Cardiac fibroblast (primary cell): ENCODE results near the gene ATR.

Source experiments
- DNase-seq, 2 donors: peaks; one replicate each; pipeline versions ENCODE4 v3.0.0 to v3.0.0-alpha.2; 2010; ENCODE audit warnings: low read depth in 2 of 2
- H3K4me3 ChIP-seq, 2 donors: replicated peaks in 1 of 2; 1 replicate in 1 of 2; 2 replicates in 1 of 2; pipeline ENCODE4 v1.5.1; 2011; ENCODE audit warnings: low read depth in 2 of 2, low read length in 2 of 2, mild to moderate bottlenecking in 2 of 2, moderate library complexity in 1 of 2
- TF ChIP-seq, protein P1 (sequence below): IDR thresholded peaks from one replicate; pipeline ENCODE4 v1.5.1; 2011; ENCODE audit warnings: low read depth, mild to moderate bottlenecking, low read length, inconsistent platforms

ATR gene

DNA sequence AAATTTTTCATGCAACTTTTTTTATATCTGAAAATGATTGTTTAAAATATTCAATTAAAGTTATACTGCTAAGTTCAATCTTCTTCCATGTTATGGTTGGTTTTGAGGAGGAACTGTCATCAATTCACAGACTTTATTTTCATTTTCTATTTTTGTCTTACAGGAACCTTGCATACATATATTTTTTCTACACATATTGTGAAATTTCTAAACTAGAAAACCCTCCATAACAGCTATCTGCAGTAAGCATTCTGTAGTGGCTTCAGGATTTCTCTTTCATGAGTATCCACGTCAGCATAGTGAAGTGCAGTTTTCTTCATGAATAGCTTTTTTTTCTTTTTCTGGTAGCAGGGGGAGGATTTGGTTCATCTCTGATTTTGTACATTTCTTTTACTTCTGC is 48.2 kb downstream of the ATR start:
- no peak overlapping the region for H3K4me3 ChIP-seq
- TF ChIP-seq, protein P1, sequence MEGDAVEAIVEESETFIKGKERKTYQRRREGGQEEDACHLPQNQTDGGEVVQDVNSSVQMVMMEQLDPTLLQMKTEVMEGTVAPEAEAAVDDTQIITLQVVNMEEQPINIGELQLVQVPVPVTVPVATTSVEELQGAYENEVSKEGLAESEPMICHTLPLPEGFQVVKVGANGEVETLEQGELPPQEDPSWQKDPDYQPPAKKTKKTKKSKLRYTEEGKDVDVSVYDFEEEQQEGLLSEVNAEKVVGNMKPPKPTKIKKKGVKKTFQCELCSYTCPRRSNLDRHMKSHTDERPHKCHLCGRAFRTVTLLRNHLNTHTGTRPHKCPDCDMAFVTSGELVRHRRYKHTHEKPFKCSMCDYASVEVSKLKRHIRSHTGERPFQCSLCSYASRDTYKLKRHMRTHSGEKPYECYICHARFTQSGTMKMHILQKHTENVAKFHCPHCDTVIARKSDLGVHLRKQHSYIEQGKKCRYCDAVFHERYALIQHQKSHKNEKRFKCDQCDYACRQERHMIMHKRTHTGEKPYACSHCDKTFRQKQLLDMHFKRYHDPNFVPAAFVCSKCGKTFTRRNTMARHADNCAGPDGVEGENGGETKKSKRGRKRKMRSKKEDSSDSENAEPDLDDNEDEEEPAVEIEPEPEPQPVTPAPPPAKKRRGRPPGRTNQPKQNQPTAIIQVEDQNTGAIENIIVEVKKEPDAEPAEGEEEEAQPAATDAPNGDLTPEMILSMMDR: no peak
- DNase-seq: no peak

DNA sequence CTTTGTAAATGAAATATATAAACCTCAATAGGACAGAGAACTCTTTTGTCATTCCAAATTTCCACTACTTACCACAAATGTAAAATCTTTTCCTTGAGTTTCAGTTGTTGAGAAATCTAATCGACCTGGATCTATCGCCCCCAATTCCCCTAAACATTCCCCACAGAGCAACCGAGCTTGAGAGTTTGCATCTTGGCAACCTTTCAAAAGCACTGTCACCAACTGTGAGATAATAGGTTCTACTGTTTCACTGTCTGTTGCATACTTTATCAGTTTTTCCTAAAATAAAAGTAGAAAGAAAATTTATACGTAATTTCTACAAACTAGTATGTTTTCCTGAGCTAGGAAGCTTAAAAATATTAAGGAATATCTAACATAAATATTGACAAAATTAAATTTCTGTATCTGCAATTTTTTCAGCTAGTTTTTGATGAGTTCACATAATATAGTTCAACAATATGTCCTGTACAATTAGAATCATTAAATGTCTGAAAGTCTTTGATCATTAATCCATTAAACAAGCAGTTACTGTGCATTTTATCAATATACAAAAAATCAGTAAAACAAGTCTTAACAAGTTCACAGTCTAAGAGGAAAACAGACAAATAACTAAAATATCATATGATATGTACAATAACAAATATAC is 54.5 kb downstream of the ATR start:
- peak in 1 of 2 donors; percentile 4 for DNase-seq
- TF ChIP-seq, protein P1: no peak
- no peak overlapping the region for H3K4me3 ChIP-seq

DNA sequence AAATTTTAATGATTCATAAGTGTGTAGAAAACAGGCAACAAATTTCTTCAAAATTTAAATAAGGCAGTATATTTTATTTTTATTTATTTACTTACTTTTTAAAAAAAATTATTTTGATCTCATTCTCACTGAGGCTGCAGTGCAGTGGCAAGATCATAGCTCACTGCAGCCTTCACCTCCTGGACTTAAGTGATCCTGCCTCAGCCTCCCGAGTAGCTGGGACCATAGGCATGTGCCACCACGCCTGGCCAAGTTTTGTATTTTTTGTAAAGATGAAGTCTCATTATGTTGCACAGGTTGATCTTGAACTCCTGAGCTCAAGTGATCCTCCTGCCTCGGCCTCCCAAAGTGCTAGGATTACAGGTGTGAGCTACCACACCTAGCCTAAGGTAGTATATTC is 69.5 kb downstream of the ATR start:
- no peak overlapping the region for H3K4me3 ChIP-seq
- TF ChIP-seq, protein P1: no peak
- DNase-seq: no peak

DNA sequence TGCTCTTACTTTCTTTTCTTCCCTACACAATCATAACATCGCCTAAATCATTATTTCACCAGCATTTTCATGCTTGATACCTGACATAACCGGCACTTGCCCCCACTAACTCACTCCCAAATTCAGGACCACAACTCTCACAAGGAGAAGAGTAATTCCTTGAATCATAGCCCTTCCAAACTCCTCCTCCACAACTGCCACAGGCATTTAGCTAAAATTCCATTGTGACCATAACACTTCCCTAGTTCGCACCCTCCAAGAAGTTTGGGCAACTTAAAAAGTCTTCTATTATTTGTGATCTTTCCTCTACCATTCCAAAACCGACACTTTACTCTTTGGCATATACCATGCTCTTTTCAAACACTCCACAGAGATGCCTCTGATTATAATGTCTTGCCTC is 71.3 kb downstream of the ATR start:
- no peak overlapping the region for H3K4me3 ChIP-seq
- TF ChIP-seq, protein P1: no peak
- DNase-seq: peak in 1 of 2 donors; percentile 3

DNA sequence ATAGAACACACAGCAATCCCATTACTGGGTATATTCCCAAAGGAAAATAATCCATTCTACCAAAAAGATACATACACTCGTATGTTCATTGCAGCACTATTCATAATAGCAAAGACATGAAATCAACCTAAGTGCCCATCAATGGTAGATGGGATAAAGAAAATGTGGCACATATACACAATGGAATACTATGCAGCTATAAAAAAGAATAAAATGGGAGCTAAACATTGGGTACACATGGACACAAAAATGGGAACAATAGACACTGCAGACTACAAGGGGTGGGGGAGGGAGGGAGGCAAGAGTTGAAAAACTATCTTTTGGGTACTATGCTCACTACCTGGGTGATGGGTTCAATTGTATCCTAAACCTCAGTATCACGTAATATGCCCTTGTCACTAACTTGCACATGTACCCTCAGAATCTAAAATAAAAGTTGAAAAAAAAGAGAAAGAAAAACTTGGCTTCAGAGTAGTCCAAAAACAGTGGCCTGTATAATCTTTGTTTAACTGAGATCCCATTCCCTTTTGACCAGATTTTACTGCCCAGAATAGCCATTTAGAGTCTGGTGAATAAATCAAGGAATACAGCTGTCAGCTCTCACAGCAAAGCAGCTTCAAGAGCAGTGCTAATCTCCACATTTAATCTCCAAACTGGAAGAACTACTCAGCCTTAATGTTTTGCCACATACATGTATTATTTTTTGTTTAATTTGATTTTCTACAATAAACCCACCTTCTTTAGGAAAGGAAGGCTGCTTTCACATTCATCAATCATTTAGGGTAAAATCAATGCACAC is 76.1 kb downstream of the ATR start:
- DNase-seq: no peak
- TF ChIP-seq, protein P1: no peak
- H3K4me3 ChIP-seq: no peak overlapping the region

DNA sequence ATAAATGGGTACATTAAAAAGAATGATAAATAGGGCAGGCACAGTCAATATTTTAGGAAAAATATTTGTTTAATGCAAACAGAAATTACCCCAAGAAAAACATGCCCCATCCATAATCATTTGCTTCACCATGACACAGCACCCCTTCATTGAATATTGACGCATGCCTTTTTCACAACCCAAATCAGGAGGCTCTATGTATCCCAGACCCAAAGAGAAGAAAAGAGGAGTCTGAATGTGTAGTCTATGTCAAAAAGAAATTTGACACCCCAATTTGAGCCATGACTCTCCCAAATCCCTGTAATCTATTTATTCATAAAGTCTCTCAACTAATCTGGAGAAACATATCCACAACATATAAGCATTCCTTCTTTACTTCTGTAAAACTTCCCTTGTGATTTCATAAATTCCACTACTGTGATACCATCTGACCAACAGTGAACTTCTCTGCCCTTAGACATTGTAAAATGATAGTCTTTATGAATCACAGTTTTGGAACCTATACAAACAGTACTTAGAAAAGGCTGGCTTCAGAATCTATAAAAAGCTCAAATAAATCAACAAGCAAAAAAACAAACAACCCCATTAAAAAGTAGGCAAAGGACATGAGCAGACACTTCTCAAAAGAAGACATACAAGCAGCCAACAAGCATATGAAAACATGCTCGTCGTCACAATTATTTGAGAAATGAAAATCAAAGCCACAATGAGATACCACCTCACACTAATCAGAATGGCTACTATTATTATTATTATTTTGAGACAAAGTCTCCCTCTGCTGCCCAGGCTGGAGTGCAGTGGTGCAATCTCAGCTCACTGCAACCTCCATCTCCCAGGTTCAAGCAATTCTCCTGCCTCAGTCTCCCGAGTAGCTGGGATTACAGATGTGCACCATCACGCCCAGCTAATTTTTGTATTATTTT is 77.3 kb downstream of the ATR start:
- peak; percentile 54 to 77 for DNase-seq
- TF ChIP-seq, protein P1: no peak
- H3K4me3 ChIP-seq: no peak overlapping the region
